Activated gamma-delta T cell (primary cell): ENCODE data around the gene FHOD3.

Experiments
- DNase-seq: peaks from one replicate; lab custom pipeline; 2025; lab: John Stamatoyannopoulos, UW

Gene FHOD3

GRCh38 chr18:36667811-36668210 lies 370.3 kb downstream of the FHOD3 start:
- DNase-seq = no peak

- DNase-seq = no peak
Measured at GRCh38 chr18:36668349-36668748, 370.8 kb downstream of the FHOD3 start.

DNA sequence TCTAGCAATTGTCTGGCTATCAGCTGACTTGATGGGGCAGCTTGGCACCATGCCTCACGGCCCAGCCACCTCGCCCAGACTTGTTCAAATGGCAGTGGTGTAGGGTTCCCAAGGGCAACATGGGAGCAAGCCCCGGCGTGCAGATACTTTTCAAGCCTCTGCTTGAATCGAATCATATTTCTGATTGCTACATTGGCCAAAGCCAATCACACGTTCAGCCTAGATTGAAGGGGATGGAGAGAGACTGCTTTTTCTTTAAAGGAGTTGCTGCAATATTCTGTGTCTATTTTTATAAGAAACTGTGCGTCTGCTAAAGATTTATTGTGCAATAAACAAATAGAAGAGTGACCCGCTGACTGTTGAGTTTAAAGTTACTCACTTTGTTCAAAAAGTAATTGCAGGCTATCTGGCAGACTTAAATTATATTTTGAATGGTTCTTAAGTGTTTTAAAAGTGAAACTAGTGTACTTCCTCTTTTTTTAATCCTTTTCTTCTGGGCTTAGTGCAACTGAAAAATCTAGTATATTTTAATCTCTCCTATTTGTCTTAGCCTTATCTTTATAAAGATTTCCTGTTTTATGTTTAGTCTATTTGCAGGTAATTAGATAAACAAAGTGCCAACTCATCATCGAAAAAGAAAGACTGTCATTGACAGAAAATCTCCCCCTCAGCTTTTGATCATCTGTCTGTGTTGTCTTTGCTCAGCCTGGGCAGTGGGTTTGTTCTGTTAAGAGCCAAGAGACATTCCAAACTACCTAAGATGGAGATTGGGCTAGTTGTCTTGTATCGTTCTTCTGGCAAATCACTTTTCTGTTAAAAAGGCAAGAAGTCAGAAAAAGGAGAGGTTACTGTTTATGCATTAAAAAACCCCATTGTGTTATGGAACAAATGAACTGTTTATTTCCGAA lies 375.2 kb downstream of the FHOD3 start:
- no peak for DNase-seq

DNA sequence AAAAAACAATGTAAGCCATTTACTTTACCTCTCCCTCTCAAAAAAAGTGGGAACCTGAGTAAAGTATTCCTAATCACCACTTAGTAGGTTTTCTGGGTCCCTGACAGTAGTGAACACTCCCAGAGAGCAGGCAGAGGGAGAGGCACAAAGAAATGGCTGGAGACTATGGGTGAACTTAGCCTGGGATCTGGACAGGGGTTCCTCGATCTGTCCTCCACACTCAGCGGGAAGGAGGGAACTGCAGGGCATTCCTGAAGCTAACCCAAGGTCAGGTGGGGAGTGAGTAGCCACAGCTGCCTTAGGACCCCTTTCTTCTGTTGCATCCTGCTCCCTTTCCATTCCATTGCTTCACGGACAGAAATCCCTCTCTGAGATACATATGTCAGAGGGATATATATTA lies 375.9 kb downstream of the FHOD3 start:
- no peak for DNase-seq

DNA sequence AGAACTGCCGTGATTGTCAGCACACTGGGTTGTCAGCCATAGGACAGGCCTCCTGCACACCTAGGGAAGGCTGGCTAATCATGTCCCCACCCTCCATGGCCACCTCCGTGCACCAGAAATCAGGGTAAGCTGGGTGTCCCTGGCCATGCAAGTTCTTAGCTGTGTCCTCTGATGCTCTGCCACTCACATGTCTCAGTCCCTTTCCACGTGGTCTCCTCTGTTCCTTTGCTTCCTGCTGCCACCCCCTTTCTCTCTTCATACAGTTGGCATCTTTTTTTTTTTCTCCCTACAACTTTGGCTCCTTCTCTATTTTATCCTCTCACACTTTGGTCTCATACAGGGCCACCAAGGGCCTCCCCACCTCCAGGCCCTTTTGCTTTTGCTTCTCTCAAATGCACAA lies 377.6 kb downstream of the FHOD3 start:
- no peak for DNase-seq

DNA sequence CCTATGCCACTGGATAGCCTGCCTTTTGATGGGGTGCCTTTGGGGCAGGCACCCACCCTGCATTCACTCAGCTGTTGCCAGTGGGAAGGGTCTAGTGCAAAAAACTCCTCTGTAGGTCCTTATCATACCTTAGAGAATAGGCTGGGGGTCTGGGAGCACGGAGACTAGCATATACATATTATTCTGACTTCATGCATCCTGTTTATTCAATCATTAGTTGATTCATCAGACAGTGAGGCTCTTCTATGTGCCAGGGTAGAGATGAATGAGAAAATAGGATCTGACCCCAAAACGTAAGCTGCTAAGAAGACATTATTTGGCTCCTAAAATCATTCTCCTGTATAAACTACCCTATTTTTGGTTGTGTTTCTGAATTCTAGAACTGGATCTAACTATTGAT lies 378.0 kb downstream of the FHOD3 start:
- DNase-seq = no peak

GRCh38 chr18:36676629-36677028 lies 379.1 kb downstream of the FHOD3 start:
- no peak for DNase-seq

- DNase-seq = no peak
Measured at GRCh38 chr18:36680042-36680441, 382.5 kb downstream of the FHOD3 start.

DNA sequence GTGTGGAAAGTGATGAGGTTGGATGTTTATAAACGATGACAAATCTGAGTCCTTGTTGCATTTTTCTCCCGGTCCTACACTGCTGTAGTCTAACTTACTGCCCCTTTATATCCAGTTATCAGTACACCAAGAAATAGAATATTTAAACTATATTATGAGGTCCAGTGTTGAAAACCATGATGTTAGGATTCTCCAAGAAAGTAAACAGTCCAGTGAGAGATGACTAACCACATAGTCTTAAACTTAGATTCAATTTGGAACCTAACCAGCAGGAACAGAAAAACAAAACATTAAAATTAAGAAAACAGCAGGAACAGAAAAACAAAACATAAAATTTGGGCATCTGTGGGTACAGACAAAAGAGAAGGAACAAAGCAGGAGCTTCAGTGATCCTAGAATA lies 388.1 kb downstream of the FHOD3 start:
- no peak for DNase-seq

DNA sequence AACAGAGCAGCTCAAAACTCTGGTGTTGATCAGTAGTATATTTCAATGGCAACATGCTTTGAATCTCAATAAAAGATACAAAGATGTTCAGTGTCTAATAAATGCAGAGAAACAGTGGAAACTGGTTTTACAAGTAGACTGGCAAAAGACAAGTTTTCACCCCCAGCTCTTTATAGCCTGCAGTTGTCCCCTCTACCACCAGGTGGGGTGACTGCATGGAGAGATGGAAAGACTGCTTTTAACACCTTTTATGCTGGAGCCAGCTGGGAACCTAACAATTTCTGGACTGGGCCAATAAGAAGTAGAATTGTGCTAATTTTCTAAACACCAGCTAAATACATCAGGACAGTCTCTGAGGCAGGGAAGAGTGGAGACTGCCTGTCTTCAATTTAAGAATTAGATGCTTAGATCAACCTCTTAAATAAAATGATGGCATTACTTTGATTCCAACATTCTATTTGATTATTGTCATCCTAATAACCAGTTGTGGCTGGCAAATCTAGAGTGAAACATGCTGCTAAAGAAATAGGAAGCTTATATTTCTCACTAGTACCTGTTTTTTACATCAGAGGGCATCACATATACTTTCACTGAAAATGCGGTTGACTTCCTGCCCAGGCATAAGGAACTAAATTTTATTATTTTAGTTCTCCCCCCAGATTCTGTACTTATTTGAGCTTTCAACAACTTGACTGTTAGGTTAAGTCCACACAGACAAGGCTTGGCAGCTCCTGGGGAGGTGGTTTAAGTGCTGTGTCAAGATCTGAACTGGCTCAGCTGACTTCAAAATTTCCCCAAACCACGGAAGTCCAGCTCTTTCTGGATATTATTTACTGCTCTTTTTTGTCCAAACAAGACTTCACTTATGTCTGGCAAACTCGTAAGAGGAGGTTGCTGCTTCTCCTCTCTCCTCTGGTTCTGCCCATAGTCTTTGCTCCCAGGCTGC lies 390.8 kb downstream of the FHOD3 start:
- no peak for DNase-seq

DNA sequence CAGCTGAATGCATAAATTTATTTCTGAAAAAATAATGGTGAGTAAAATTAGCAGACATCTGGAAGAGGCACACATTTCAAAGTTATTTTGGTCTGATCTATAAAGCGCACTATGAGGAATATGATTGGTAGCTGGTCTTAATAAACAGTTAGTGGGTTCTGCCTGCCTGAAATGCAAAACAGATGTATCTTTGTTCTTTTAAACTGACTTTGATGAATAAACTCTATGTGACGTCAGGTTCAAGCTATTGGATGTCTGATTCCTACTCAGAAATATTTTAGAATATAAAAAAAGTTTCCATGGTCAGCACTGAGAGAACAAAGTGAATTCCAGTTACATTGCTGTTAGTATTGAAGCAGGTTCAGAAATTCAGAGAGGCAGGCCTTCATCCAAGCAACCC lies 394.9 kb downstream of the FHOD3 start:
- no peak for DNase-seq

- no peak for DNase-seq
Measured at GRCh38 chr18:36692921-36693332, 395.4 kb downstream of the FHOD3 start.

DNA sequence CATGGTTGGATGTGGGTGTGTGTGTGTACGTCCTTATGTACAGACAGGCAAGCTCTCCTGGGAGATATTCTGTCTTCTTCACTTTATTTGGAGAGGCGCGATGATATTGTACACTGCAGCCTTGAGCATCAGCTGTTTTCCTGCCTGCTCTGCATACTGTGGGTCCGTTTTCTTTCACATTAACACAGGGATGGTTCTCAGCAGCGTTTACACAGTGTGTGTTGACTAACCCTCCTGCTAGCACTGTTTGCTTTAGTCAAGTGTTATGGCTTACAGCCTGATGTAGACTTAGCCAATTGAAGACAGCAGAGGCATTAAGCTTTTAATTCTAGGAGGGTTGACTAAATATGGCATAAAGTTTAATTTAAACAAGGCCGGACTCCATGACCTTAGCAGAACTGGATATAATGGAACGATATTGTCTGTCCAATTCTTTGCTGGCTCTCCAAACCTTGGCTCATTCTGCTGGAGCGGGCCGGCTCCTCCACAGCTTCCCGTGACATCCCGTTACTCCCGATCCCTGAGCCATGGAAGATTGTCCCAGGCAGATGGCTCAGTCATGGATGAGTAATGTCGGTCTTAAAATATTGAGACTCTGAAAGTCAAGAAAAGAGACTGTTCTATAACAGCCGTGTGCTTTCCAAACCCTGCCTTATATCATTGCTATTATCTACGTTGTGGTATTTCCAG lies 396.6 kb downstream of the FHOD3 start:
- DNase-seq = no peak

- DNase-seq = no peak
Measured at GRCh38 chr18:36695806-36696205, 398.3 kb downstream of the FHOD3 start.

DNA sequence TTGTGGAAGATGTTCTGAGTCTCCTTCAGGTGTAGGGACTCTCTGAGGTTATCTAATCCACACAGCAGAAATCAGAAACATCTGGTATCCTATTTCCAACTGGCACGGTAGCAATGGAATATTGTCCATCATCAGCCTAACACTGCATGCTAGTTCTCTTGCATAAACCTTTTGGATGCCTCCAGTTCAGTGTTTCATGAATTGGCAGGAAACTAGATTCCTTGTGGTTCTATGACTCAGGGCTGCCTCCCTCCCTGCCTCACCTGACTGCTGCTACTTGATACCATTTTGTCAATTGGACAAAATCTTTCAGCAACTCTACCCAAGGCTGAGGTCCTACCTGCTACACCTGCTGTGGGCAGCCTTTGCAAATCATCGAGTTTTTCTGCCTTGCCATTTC lies 400.4 kb downstream of the FHOD3 start:
- DNase-seq = no peak

DNA sequence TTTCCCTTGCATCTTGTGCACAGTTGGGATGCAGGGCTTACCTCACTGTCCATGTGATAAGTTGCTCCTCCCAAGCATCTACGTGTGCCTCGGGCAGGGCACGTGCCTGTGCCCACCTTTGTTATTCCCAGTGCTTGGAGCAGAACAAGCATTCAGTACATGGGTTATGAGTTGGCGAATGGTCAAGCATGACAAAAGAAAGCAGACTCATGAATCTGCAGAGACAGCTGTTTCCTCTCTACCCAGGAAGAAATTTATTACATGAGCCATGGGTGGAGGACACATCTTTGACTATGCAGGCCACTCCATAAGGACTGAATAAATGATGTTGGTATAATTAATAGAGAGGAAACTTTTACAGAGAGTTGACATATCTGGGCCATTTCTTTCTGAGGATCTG lies 403.4 kb downstream of the FHOD3 start:
- DNase-seq = no peak

- no peak for DNase-seq
Measured at GRCh38 chr18:36702401-36703013, 405.0 kb downstream of the FHOD3 start.

GRCh38 chr18:36704156-36704555 lies 406.6 kb downstream of the FHOD3 start:
- DNase-seq = no peak

- no peak for DNase-seq
Measured at GRCh38 chr18:36706134-36706881, 408.8 kb downstream of the FHOD3 start.

GRCh38 chr18:36708366-36708765 lies 410.9 kb downstream of the FHOD3 start:
- DNase-seq = no peak

DNA sequence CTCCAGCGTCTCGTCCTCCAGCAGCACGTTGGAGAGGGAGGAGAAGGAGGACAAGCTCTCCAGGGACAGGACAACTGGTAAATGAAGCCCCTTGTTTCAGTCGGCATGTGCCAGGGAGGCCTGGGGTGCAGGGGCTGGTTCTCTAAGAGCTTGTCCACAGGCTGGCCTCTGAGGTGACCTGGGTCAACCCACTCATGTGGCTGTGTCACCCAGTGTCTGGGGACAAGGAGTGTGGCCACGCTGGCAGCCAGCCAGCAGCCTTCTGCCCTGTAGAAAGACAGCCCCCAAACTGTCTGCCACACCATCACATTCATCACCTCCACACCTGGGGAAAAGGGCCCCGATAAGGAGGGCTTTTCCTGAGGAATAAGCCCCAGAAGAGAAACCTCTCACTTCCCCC lies 411.8 kb downstream of the FHOD3 start:
- DNase-seq = no peak
